NCI-H345 treated with DMSO at 0.1 percent for 48 hours (cell line): ENCODE results near the gene OR4D6.
"Not testable (repeated sequence)": the region's sequence is repeated elsewhere in the genome, so short reads cannot be mapped to it uniquely, and the experiment has no call there.

Experiments
- DNase-seq: peaks from one replicate; lab custom pipeline; 2025; ENCODE audit not compliant: unreplicated experiment; lab: John Stamatoyannopoulos, UW

OR4D6 gene

DNA sequence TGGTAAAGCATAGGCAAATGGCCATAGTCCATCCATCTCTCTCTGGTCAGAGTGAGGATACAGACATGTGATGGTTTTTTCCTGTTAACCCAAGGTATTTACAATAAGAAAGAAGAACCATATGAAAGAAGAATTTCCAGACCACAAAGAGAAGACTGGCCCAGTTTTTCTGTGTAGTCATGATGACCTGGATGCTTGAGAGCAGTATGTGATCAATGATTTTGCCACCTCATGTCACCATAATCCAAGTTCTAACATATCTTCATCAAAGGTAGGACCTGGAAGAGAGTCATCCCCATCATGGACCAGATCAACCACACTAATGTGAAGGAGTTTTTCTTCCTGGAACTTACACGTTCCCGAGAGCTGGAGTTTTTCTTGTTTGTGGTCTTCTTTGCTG, at the start of gene OR4D6:
Gene OR4D6 (plus strand): TSS at position 301 of the 400 bp plus-strand sequence. CDS start 0 bp downstream, at position 301.
- no peak for DNase-seq

GRCh38 chr11:59413646-59414045, 43.1 kb upstream of the OR4D6 start:
- DNase-seq, result no peak

DNA sequence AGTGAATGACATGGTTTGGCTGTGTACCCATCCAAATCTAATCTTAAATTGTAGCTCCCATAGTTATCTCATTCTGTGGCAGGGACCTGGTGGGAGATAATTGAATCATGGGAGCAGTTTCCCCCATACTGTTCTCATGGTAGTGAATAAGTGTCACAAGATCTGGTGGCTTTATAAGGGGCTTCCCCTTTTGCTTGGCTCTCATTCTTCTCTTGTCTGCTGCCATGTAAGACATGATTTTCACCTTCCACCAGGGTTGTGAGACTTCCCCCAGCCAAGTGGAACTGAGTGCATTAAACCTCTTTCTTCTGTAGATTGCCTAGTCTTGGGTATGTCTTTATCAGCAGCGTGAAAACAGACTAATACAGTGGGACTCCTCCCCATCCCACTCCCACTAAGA, 41.6 kb upstream of the OR4D6 start:
- no peak for DNase-seq

GRCh38 chr11:59416613-59417012, 40.1 kb upstream of the OR4D6 start:
- DNase-seq, result no peak

- DNase-seq, result no peak
Observed at GRCh38 chr11:59417023-59417422, 39.7 kb upstream of the OR4D6 start.

DNA sequence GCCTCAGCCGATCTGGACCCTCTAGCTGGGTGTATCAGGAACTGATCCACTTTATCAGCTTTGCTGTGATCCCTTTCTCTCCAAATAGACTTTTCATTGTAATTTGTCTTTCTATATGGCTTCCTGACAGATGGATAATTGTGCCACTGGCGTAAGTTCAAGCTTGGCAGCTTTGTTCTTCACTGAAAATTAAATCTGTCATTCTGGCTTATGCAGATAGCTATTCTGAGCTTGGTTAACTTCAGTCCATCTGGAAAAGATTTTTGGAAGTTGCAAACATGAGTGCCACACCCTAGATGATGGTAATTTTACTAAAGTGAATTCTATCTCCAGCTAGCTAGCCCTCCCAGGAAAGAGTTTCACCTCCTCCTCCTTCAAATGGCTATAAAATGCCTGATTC, 38.6 kb upstream of the OR4D6 start:
- no peak for DNase-seq

GRCh38 chr11:59423835-59424234, 32.9 kb upstream of the OR4D6 start:
- DNase-seq, result no peak

DNA sequence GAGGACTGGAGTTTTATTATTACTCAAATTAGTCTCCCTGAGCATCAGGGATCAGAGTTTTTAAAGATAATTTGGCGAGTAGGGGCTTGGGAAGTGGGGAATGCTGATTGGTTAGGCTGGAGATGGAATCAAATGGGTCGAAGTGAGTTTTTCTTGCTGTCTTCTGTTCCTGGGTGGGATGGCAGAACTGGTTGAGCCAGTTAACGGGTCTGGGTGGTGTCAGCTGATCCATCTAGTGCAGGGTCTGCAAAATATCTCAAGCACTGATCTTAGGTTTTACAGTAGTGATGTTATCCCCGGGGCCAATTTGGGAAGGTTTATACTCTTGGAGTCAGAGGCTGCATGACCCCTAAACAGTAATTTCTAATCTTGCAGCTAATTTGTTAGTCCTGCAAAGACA, 31.6 kb upstream of the OR4D6 start:
- DNase-seq, result no peak

DNA sequence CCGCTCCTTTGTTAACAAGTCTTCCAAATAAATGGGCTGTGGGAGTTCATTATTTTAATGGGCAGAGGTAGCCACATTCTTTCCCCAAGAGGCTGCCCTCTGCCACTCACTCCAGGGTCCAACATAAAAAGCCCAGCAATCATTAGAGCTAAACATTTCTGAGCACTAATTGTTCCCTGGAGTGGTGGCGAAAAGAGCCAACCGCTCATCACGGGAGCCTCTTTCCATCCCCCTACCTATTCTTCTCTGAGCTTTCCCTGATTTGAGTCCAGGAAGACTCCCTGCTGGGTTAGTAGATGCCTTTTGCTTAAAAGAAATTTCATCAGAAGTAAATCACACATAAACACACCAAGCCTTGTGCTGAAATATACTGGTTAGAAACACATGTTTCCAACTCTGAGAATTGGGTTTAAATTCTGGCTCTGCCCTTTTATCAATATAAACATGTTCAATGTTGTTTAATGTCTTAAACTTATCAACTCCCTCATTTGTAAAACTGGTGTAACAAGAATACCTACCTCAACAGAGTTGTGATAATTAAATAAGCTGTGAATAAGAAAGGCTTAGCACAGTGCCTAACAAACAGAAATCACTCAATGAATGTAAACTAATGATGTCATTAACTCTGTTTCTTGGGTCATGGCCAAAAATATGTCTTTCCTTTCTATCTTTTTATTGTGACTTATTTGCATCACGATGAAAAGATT, 30.2 kb upstream of the OR4D6 start, which contains the start of gene OR5A2:
Gene OR5A2 (minus strand): TSS at position 53 of the 707 bp plus-strand sequence. CDS start 3,460 bp downstream, outside the sequence.
- DNase-seq, result no peak

GRCh38 chr11:59427068-59427382, 29.7 kb upstream of the OR4D6 start:
- no peak for DNase-seq

DNA sequence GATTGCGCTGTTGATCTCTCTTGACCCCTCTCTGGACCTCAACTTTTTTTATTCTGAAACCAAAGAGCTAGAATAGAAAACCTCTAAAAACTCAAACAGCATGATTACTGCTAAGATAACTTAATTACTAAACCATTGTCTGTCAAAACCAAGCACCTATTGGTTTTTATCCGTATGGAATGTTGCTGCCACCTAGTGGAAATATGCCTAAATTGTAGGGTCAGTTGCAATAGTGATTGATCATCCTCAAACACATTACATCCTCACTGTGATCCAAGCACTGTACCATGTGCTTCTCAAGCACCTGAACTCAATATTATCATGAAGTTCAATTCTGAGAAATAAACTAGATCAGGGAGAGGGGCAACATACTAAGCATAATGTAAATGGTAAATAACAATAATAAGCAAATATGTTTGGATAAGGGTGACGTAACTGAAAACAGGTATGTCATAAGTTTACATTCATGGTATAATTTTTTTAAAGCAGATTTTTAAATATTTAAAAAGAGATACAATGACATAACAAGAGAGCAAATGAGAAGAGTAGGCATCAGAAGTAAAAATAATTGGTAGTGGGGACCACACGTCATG, 26.7 kb upstream of the OR4D6 start:
- DNase-seq, result peak; percentile 39

- no peak for DNase-seq
Observed at GRCh38 chr11:59436169-59436568, 20.6 kb upstream of the OR4D6 start, which contains the start of gene OR5A1. OR5A1 (plus strand) TSS chr11:59436469; CDS start chr11:59443169, 6,700 bp downstream.

DNA sequence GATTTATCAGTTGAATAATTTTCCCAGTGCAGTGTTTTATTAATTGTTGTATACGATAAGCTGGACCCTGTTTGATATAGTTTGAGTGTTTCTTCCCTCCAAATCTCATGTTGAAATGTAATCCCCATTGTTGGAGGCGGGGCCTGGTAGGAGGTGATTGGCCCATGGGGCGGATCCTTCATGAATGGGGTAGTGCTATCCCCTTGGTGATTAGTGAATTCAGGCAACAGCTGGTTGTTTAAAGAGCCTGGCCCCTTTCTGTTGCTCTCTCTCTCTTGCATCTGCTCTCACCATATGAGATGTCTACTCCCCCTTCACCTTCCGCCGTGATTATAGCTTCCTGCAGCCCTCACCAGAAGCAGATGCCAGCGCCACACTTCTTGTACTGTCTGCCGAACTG, 19.0 kb upstream of the OR4D6 start:
- DNase-seq, result no peak

GRCh38 chr11:59445624-59446023, 11.1 kb upstream of the OR4D6 start:
- DNase-seq, result not testable (repeated sequence)

- DNase-seq, result no peak
Observed at GRCh38 chr11:59448484-59448883, 8.3 kb upstream of the OR4D6 start.

DNA sequence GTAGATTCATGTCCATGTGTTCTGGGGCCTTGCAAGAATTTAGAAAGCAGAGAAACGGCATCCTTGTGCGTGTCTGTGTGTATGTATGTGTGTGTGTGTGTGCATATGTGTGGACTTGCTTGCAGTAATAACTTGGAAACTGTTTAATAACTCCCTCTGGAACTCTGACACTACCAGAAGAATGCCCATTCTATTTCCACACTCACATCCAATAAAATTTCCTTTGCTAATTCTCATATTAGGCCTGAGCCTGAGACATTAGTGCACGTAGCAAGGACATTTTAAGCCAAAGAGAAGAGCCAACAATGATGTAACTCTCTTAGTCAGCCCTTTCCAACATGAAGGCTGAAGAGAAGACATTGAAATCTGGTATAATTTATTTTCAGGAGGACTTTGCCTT, 3.2 kb downstream of the OR4D6 start:
- no peak for DNase-seq

DNA sequence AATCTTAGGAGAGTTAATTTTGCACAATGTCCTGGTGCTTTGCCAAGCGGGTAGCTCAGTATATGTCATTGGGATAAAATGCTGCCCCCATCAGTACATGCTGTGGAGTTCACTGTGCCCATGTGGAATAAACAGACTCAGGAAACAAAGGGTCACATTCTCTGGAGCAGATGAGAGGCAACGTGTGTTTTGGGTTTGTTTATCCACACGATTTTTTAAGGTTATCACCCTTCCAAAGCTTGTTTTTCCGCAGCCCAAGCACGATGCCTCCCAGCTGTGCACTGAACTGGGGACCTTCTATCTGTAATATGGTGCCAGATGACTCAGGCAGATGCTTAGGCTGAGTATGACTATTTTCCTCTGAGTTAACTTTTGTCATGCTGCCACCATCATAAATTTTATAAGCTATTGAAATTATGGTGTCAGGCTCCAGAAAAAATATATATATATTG, 6.5 kb downstream of the OR4D6 start:
- DNase-seq, result no peak

DNA sequence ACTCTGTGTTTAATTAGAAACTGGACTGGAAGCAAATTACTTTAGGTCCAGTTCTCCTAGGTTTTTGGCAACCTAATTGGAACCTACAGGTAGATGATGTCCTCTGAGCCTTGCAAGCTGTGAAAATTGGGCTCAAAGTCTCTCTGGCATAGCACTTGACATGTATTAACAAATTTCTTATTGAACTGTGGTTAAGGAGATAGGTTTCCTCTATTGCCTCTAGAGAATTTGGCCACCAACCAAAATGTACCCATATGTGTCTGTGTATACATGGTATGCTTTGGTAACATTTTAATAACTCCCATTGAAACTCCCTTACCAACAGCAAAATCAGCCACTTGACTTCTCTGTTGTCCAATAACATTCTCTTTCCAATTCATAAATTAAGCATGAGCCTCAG, 16.3 kb downstream of the OR4D6 start, which contains the start of gene OR4D10:
Gene OR4D10 (plus strand): TSS at position 301 of the 400 bp plus-strand sequence. CDS start 4,115 bp downstream, outside the sequence.
- no peak for DNase-seq

DNA sequence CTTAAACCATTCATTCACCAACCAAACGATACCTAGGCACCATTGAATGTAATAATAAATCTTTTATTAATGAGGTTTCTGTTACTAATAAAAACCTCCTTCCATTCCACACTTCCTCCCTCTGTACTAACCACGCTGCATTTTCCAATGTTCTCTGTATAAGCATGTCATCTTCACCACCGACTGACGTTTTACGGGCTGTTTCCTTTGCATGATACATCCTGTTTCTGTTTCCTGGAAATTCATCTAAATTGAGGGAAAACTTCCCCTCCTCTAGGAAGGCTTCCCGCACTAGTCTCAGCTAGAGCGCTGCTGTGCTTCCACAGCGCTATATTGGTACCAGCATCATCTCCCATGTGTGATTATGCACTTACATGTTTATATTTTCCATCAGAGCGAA, 18.4 kb downstream of the OR4D6 start:
- DNase-seq, result no peak

- DNase-seq, result no peak
Observed at GRCh38 chr11:59479906-59480305, 23.1 kb downstream of the OR4D6 start.

DNA sequence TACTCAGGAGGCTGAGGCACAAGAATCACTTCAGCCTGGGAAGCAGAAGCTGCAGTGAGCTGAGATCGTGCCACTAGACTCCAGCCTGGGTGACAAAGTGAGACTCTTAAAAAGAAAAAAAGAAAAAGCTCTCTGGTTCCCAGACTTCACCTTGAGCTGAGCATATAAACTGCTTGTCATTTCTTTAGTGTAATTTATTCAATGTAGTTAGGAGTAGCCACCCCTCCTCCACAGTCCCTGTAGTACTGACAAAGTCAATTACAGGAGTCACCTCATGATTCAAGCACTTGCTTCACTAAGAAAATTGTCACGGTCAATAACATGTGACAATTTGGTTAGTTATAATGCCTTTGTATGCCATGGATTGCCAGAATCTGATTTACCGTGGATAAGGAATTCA, 23.6 kb downstream of the OR4D6 start:
- no peak for DNase-seq

- DNase-seq, result no peak
Observed at GRCh38 chr11:59501931-59502330, 45.2 kb downstream of the OR4D6 start.

DNA sequence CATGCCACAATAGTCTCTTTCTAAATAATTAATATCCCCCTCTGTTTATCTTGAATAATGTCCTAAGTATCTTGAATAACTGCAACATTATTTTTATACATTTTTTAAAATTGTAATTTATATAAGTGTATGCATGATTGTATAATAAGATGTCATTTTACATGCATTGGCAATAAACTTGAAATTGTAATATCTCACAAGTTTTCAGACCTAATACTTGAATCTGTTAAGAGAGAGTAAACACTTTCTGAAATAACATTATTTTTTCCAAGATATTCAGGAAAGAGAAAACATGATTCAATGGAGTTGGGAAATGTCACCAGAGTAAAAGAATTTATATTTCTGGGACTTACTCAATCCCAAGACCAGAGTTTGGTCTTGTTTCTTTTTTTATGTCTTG, 46.5 kb downstream of the OR4D6 start, which contains the start of gene OR4D11:
Gene OR4D11 (plus strand): TSS at position 301 of the 400 bp plus-strand sequence. CDS start 0 bp downstream, at position 301.
- no peak for DNase-seq
